H9 (cell line): Measurements from ENCODE around the gene MAD1L1. TPM values are rescaled to one million over a fixed set of nuclear protein-coding genes. Genes with fewer than 3 reads are reported as not detected.

Experiments
- DNase-seq: peaks from one replicate; pipeline ENCODE4 v3.0.0-alpha.2; 2017
- H2AFZ ChIP-seq: one replicate; pipeline ENCODE4 v1.6.1; 2013; ENCODE audit warnings: mild to moderate bottlenecking, low read length, control low read depth, moderate library complexity
- H2AK5ac ChIP-seq: 2 replicates; pipeline ENCODE4 v1.6.1; 2013; ENCODE audit warnings: low read length, control low read depth, mixed read lengths; ENCODE audit not compliant: insufficient read length
- H2BK120ac ChIP-seq: one replicate; pipeline ENCODE4 v1.6.1; 2013; ENCODE audit warnings: low read depth, mild to moderate bottlenecking, low read length, control low read depth, inconsistent platforms; ENCODE audit not compliant: poor library complexity, severe bottlenecking
- H2BK12ac ChIP-seq: 2 replicates; pipeline ENCODE4 v1.6.1; 2013; ENCODE audit warnings: low read length, control low read depth, mixed read lengths, low read depth; ENCODE audit not compliant: insufficient read length
- H2BK15ac ChIP-seq: 2 replicates; pipeline ENCODE4 v1.6.1; 2013; ENCODE audit warnings: low read depth, low read length, control low read depth
- H2BK20ac ChIP-seq: one replicate; pipeline ENCODE4 v1.6.1; 2013; ENCODE audit warnings: low read depth, mild to moderate bottlenecking, low read length, control low read depth, inconsistent platforms; ENCODE audit not compliant: poor library complexity, severe bottlenecking
- H2BK5ac ChIP-seq: 2 replicates; pipeline ENCODE4 v1.6.1; 2013; ENCODE audit warnings: low read length, control low read depth, mixed read lengths; ENCODE audit not compliant: insufficient read length
- H3K14ac ChIP-seq: 2 replicates; pipeline ENCODE4 v1.6.1; 2013; ENCODE audit warnings: low read length, control low read depth; ENCODE audit not compliant: insufficient read depth
- H3K18ac ChIP-seq: 2 replicates; pipeline ENCODE4 v1.6.1; 2013; ENCODE audit warnings: low read depth, mild to moderate bottlenecking, mixed read lengths, low read length, control low read depth; ENCODE audit not compliant: insufficient read length
- H3K23ac ChIP-seq: 2 replicates; pipeline ENCODE4 v1.6.1; 2013; ENCODE audit warnings: low read length, control low read depth, mixed read lengths, low read depth; ENCODE audit not compliant: insufficient read length
- H3K23me2 ChIP-seq: 2 replicates; pipeline ENCODE4 v1.6.1; 2013; ENCODE audit warnings: low read depth, mild to moderate bottlenecking, mixed read lengths, low read length, control low read depth; ENCODE audit not compliant: insufficient read length, poor library complexity, severe bottlenecking
- H3K27ac ChIP-seq: 2 replicates; pipeline ENCODE4 v1.5.1; 2013; ENCODE audit warnings: low read length, control low read depth, mixed read lengths, low read depth; ENCODE audit not compliant: insufficient read length
- H3K27me3 ChIP-seq: 2 replicates; pipeline ENCODE4 v1.6.1; 2013; ENCODE audit warnings: low read length, control low read depth, inconsistent platforms; ENCODE audit not compliant: insufficient read depth
- H3K4ac ChIP-seq: 2 replicates; pipeline ENCODE4 v1.6.1; 2013; ENCODE audit warnings: low read depth, mild to moderate bottlenecking, control low read depth, inconsistent platforms, low read length, moderate library complexity
- H3K4me1 ChIP-seq: 2 replicates; pipeline ENCODE4 v1.6.1; 2013; ENCODE audit warnings: low read length, control low read depth, inconsistent platforms; ENCODE audit not compliant: insufficient read depth
- H3K4me2 ChIP-seq: 2 replicates; pipeline ENCODE4 v1.6.1; 2013; ENCODE audit warnings: low read length, control low read depth, mixed read lengths; ENCODE audit not compliant: insufficient read length, insufficient read depth
- H3K56ac ChIP-seq: 2 replicates; pipeline ENCODE4 v1.6.1; 2013; ENCODE audit warnings: low read depth, mild to moderate bottlenecking, mixed read lengths, low read length, control low read depth; ENCODE audit not compliant: insufficient read length
- H3K79me1 ChIP-seq: 2 replicates; pipeline ENCODE4 v1.6.1; 2013; ENCODE audit warnings: low read depth, mild to moderate bottlenecking, moderate library complexity, low read length, control low read depth, inconsistent platforms; ENCODE audit not compliant: insufficient read depth, poor library complexity, severe bottlenecking
- H3K79me2 ChIP-seq: 2 replicates; pipeline ENCODE4 v1.6.1; 2013; ENCODE audit warnings: low read length, control low read depth, inconsistent platforms; ENCODE audit not compliant: insufficient read depth
- H3K9ac ChIP-seq: 2 replicates; pipeline ENCODE4 v1.6.1; 2013; ENCODE audit warnings: low read length, control low read depth, mixed read lengths; ENCODE audit not compliant: insufficient read length; ENCODE audit errors: extremely low read depth
- H3K9me3 ChIP-seq: one replicate; pipeline ENCODE4 v1.6.1; 2013; ENCODE audit warnings: low read depth, low read length, inconsistent platforms; ENCODE audit not compliant: control insufficient read depth
- H3T11ph ChIP-seq: one replicate; pipeline ENCODE4 v1.6.1; 2013; ENCODE audit warnings: mild to moderate bottlenecking, low read length, control low read depth, inconsistent platforms
- H4K20me1 ChIP-seq: one replicate; pipeline ENCODE4 v1.6.1; 2013; ENCODE audit not compliant: control insufficient read depth, insufficient read length, insufficient read depth
- H4K5ac ChIP-seq: 2 replicates; pipeline ENCODE4 v1.6.1; 2013; ENCODE audit warnings: low read depth, mild to moderate bottlenecking, mixed read lengths, low read length, control low read depth; ENCODE audit not compliant: insufficient read length
- H4K8ac ChIP-seq: replicated peaks from 2 replicates; pipeline ENCODE4 v1.6.1; 2013; ENCODE audit warnings: low read length, control low read depth, mixed read lengths, low read depth; ENCODE audit not compliant: insufficient read length
- H4K91ac ChIP-seq: 2 replicates; pipeline ENCODE4 v1.6.1; 2013; ENCODE audit warnings: low read depth, mild to moderate bottlenecking, moderate library complexity, mixed read lengths, low read length, control low read depth; ENCODE audit not compliant: insufficient read length
- H3K27ac Mint-ChIP-seq, 3 experiments: 2 replicates in 2 of 3; 3 replicates in 1 of 3; pipeline ENCODE4 v1.8.0; 2020 to 2021; ENCODE audit warnings: mixed read lengths in 3 of 3, mild to moderate bottlenecking in 1 of 3, moderate library complexity in 1 of 3
- H3K27me3 Mint-ChIP-seq: 2 replicates; pipeline ENCODE4 v1.8.0; 2021; ENCODE audit warnings: low read depth, mild to moderate bottlenecking, moderate library complexity, mixed read lengths
- H3K36me3 Mint-ChIP-seq, 3 experiments: 2 replicates in 2 of 3; 3 replicates in 1 of 3; pipeline ENCODE4 v1.8.0; 2020 to 2021; ENCODE audit warnings: low read depth in 3 of 3, mixed read lengths in 3 of 3; ENCODE audit not compliant: insufficient read depth in 1 of 3
- H3K4me1 Mint-ChIP-seq, 2 experiments: 2 replicates each; pipeline ENCODE4 v1.8.0; 2020; ENCODE audit warnings: mixed read lengths in 2 of 2
- H3K4me3 Mint-ChIP-seq, 2 experiments: 2 replicates in 1 of 2; 3 replicates in 1 of 2; pipeline ENCODE4 v1.8.0; 2020 to 2021; ENCODE audit warnings: mild to moderate bottlenecking in 2 of 2, mixed read lengths in 2 of 2, moderate library complexity in 1 of 2
- H3K9me3 Mint-ChIP-seq, 2 experiments: 2 replicates in 1 of 2; 3 replicates in 1 of 2; pipeline ENCODE4 v1.8.0; 2020; ENCODE audit warnings: mild to moderate bottlenecking in 2 of 2, mixed read lengths in 2 of 2, moderate library complexity in 1 of 2
- CTCF ChIP-seq: fragments of 200-600 bp; sonication (generic); conservative IDR thresholded peaks from 3 replicates; pipeline ENCODE4 v1.8.0; 2021; ENCODE audit warnings: antibody characterized with exemption, mild to moderate bottlenecking
- WGBS: extraction: QIAGEN DNeasy Blood & Tissue Kit; methylation state at CpG from one replicate; pipeline ENCODE4 v1.1.7; 2013; ENCODE audit warnings: missing lambda C conversion rate, low lambda C conversion rate, mixed read lengths; ENCODE audit not compliant: insufficient read length; ENCODE audit errors: extremely low coverage; 5-methylcytosine and 5-hydroxymethylcytosine counted together
- total RNA-seq: library from RNA; stranded (reverse); gene quantifications from 2 replicates; pipeline ENCODE4 v1.2.1, GENCODE V29; 2021

MAD1L1 gene
- total RNA-seq, 1 experiment from 2014 or later = 39.0 TPM

GRCh38 chr7:2180081-2180480, 52.7 kb downstream of the MAD1L1 start:
- no peak overlapping the region for H2BK12ac ChIP-seq
- no peak overlapping the region for H4K91ac ChIP-seq
- no peak overlapping the region for H3K9ac ChIP-seq
- H3K4me2 ChIP-seq = no peak overlapping the region
- H3K79me1 ChIP-seq = no peaks in the 10 kb centered on the region
- H2AK5ac ChIP-seq = no peak overlapping the region
- no peak overlapping the region for H3K4ac ChIP-seq
- no peak overlapping the region for H2BK120ac ChIP-seq
- no peak overlapping the region for H3K23ac ChIP-seq
- Mint-ChIP-seq H3K27me3 (no peaks in the 10 kb centered on the region), H3K4me3 (no peak overlapping the region), H3K36me3 (peaks cover 10 to 14% (median 12%) of the 10 kb centered on the region in 3 experiments; a peak in 6 of 7 replicates), H3K4me1 (peaks cover 7% of the 10 kb centered on the region in 2 experiments; a peak in 3 of 4 replicates), H3K27ac (no peak overlapping the region), H3K9me3 (peaks cover 0 to 2% of the 10 kb centered on the region in 2 experiments; a peak in 1 of 5 replicates)
- H3K27ac ChIP-seq = no peak overlapping the region
- H2BK15ac ChIP-seq = no peak overlapping the region
- no peaks in the 10 kb centered on the region for H3K27me3 ChIP-seq
- H3K4me1 ChIP-seq = no peaks in the 10 kb centered on the region
- H3K18ac ChIP-seq = no peak overlapping the region
- no peak overlapping the region for H4K8ac ChIP-seq
- no peak overlapping the region for H3K56ac ChIP-seq
- H2BK20ac ChIP-seq = no peak overlapping the region
- no peaks in the 10 kb centered on the region for H3K23me2 ChIP-seq
- no peak overlapping the region for H2BK5ac ChIP-seq
- no peak overlapping the region for H4K5ac ChIP-seq
- H4K20me1 ChIP-seq = no peaks in the 10 kb centered on the region
- H2AFZ ChIP-seq = no peak overlapping the region
- DNase-seq = peak; percentile 19
- H3K14ac ChIP-seq = no peak overlapping the region
- TF ChIP-seq CTCF = no peak
- H3K9me3 ChIP-seq = no peaks in the 10 kb centered on the region
- no peaks in the 10 kb centered on the region for H3K79me2 ChIP-seq
- no peak overlapping the region for H3T11ph ChIP-seq
- no CpG with 5 or more reads among the region's 8 CpGs for WGBS
